GM21515 (cell line): Measurements from ENCODE around the gene RAB8B.

Experiments
- ATAC-seq: cut with Tn5 transposase; IDR thresholded peaks from one replicate; pipeline ENCODE4 v1.9.1; 2021; ENCODE audit not compliant: unreplicated experiment

RAB8B gene

GRCh38 chr15:63181648-63182047 is 7.8 kb upstream of the RAB8B start:
- ATAC-seq, result no peak

- no peak for ATAC-seq
Observed at GRCh38 chr15:63185206-63185605, 4.2 kb upstream of the RAB8B start.

DNA sequence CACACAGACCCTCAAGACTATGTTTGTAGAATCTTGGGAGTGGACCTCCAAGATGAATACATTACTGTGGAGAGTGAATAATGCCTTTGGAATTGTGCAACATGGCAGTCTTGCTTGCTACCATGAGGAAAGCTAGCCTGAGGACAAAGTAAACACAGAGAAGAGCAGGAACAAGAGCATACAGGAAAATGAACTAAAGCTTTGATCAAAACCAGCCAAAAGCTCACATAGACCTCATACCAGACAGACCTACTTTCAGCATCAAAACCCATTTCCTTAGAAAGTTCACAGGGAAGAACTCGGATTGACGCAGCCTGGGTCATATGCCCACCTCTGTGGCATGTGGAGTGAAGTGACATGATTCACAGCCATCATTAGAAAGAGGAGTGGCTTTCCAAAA is 3.3 kb upstream of the RAB8B start:
- no peak for ATAC-seq

DNA sequence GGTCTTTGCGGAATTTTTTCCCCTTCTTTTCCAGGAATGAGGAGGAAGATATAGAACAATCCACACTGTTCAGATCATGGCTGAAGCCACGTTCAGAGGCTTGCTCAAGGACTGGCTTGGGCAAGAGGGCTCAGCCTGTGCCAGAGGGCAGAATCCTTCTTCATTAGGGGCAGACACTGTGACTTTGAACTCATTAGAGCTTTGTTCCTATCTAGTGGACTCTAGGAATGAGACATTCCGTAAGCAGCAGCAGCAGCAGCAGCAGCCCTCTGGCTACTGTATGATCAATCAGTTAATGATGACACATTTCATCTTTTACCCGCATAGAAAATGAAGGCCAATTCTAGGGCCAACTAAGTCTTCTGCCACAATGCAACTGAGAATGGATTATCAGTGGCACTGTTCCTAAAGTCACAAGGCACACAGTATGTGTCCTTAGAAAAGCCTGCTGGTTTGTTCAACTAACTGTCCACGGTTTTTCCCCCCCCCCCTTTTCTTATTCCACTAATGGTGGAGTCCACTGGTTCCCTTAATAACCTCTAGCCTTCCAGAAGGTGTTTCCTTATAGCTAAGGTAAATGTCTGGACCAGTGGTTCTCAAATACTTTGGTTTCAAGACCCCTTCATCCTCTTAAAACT is 1.7 kb upstream of the RAB8B start:
- no peak for ATAC-seq

- no peak for ATAC-seq
Observed at GRCh38 chr15:63188247-63188925, 1.0 kb upstream of the RAB8B start.

DNA sequence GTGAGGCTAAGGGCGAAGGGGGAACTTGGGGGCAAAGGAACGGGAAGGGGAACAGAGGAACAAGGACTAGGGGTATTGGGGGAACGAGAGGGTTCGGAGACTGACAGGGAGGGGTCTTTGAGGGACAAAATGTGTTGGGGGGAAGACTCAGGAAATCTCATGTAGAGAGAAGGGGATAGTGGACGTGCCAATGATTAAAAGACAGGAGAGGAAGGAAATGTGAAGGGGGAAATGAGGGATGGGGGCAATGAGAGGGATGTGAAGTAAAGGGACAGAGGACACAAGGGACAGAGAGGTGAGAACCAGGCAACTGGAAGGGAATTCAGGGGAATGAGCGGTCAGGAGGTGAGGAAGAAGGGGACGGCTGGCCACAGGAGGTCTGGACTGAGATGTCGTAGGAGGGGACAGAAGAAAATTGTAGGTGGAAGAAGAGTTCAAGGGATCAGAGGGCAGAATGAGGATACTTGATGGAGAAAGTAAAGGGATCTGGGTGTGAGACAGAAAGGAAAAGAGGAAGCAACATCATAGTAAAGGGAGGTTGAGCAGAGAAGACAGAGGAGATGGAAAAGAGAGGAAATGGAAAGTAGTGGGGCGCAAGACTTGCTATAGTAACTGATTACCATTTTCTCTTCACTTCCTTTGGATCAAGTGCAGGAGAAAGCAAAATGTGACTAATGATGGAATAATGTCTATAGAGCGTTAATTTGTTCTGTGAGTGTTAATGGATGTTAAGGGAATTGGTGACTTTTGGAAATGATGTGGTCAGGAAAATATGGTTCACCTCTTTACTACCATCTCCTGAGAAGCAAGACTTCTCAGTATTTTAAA is 749 bp downstream of the RAB8B start:
- no peak for ATAC-seq

DNA sequence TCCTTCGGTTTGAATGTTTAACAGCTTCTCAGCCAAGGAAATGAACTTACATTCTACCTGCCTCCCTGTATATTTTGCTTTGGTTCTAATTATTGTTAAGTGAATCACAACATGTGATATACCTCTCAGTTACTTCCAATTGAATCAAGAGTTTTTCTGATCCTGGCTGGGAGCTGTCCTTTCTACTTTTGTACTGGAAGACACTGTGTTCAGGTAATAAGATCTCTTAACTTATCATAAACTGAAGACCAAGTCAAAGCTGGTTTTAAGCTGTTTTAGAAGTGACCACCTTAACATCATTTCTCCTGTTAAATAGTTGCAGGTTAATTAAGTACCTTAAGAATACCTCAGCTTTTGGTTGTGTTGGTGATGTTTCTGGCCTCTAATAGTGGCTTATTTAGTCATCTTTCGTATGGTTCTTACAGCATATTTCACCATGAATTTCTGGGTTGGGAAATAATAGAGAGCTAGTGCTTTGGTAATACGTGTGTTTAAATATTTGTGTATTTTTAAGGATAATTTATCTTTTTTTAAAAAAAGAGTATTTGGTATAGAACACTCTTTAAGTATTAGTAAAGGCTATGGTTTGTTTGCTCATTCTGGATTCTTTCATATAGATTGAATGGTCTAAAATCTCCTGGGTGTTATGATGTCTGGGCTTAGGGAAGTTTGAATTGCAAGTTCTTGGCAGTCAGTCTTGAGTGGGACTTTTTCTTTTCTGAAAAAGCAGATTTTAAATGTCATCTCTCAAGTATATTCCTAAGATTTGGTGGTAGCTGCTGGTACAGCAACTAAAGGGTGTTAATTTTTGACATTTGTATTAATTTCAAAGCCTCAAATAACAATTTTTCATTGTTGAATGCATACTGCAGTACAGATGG is 1.6 kb downstream of the RAB8B start:
- ATAC-seq, result no peak

- peak; percentile 40 for ATAC-seq
Observed at GRCh38 chr15:63191895-63192618, 2.7 kb downstream of the RAB8B start.

GRCh38 chr15:63192619-63193206 is 3.3 kb downstream of the RAB8B start:
- ATAC-seq, result no peak

- no peak for ATAC-seq
Observed at GRCh38 chr15:63194302-63194701, 4.9 kb downstream of the RAB8B start.

DNA sequence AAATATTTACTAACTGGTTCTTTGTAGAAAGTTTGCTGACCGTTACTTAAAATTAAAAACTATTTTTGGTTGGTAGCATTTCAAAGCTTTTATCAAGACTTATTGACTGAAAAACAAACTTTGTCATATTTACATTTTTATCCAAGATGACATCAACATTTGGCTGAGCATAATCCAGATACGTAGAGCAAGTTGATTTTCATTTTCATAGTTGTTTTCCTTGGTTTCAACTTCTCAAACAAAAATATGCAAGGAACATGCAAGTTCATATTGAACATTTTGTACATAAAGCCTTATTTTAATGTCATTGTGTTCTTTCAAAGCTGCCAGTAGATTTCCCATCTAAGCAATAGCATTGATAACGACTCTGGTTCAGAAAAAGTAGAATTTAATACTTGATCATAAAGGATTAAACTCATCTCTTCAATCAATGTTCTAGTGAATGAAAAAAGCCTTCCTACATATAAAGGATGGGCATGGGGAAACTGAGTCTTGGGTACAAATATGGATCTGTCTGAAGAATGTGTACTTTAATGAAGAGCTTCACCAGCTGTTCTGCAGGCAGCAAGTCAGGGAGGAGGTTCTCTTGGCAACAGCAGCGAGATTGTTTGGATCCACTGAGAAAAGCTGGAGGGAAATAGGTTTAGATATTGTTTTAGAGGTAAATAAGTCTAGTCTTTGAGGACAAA is 5.6 kb downstream of the RAB8B start:
- ATAC-seq, result no peak

- no peak for ATAC-seq
Observed at GRCh38 chr15:63195569-63196015, 6.2 kb downstream of the RAB8B start.

GRCh38 chr15:63196842-63197241 is 7.4 kb downstream of the RAB8B start:
- no peak for ATAC-seq

- no peak for ATAC-seq
Observed at GRCh38 chr15:63197626-63198025, 8.2 kb downstream of the RAB8B start.

DNA sequence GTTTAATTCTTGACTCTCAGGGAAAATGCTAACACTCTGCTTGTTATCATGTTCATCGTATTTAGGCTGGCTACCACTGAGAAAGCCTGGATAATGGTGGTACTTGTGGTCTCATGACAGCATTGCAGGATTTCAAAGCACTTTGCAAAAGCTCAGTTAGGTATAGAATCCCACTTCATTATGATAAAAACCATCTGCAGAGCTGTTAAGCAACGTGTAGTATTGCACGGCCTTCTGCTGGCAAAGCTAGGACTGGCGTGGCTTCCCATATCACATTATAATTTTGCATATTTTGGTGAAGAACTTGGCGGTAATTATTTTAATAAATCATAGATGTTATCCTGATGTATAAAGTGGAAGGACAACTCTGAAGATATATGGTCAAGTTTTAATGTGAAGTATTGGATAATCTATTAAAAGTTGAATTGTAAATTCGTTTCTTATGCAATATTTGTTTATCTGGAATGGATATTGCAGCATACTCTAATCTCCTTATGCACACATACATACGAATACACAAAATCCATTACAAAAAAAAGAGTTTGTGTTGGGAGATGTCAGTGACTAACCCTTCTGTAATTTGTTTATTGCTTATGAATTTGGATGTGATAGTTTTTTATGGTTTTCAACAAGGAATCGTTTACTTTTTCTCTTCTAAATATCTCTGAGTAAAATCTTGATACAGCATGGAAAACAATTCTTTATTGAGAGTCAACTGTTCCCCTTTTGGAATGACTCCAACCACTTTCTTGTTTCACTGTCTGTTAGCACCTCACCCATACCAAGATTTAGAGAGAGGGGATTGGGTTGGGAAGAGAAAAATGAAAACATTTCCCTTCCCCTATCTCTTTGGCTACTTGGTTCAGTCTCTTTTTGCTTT is 9.2 kb downstream of the RAB8B start:
- no peak for ATAC-seq

DNA sequence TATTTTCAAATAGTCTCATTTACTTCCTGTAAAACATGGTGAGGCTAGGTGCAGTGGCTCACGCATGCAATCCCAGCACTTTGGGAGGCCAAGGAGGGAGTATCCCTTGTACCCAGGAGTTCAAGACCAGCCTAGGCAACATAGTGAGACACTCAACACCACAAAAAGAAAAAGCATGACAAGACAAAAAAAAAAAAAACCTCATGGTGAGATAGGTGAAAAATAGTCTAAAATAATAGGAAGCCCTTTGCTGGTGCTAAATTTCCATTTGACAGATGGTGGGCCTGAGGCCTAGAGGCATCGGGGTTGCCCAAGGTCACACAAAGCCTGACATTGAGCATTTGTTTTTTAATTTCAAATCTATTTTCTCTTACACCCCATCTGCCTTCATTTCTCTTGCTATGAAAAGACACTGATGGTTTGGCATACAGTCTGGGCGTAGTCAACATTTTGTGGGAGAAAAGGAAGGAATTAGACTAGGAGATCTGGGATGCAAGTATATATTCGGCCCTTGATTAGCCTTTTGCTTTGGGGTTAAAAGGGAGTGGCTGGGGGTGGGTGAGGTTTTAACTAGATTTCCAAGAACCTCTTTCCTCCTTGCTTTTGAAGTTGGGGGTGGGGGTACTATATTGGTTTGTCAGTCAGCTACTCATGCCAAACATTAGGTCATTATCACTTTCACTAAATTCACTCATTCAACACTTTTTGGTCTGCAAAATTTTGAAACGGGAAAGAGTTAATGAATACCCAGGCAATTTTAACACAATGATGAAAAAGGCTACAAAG is 11.3 kb downstream of the RAB8B start:
- no peak for ATAC-seq

DNA sequence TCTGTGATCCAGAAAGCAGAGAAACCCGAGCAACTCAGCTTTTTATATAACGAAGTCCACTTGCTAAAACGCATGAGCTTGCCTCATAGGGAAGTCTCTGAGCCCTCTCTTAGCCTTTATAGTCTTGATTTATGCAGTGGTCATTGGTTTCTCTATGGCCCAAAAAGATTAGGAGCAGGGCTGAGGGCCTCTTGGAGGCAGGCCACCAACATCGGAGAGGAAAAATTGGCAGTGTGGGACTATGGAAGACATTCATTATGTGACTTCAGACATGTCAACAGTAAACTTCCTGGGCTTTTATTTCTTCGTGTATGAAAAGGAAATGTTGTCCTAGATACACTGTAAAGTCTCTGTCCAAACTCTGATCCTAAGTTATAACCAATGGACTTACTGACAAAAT is 13.5 kb downstream of the RAB8B start:
- ATAC-seq, result no peak
